Measurements from ENCODE around the gene CNDP1. TPM values are rescaled to one million over a fixed set of nuclear protein-coding genes. Genes with fewer than 3 reads are reported as not detected.

CNDP1 gene
- total RNA-seq, 2 donors from 2014 or later, result under 0.01 TPM; not detected in 1

- TF ChIP-seq CTCF (IDR thresholded peaks at IDR 0.05) (no peak), POLR2A (IDR thresholded peaks at IDR 0.05) (no peak)
- H3K4me1 ChIP-seq, result no peaks in the 10 kb centered on the region
- intact Hi-C loops (cut with DNase I), result no loop called here
- no peak overlapping the region for H3K4me3 ChIP-seq
- H3K27me3 ChIP-seq, result no peaks in the 10 kb centered on the region
- H3K27ac ChIP-seq, result no peak overlapping the region
- H3K36me3 ChIP-seq (replicated peaks in 1 of 2; ENCODE audit: insufficient read depth in 1 of 2, low read depth in 2 of 2), result no peaks in the 10 kb centered on the region
- no peak for ATAC-seq
- WGBS, 2 donors, result 81 to 93% methylated on average over 4 of the region's 4 CpGs
- no peak for DNase-seq
- no peaks in the 10 kb centered on the region for H3K9me3 ChIP-seq
These were observed 77.5 kb downstream of the CNDP1 start for GRCh38 chr18:74611765-74612164.

GRCh38 chr18:74613381-74613780 is 79.1 kb downstream of the CNDP1 start:
- no peak for TF ChIP-seq POLR2A (IDR thresholded peaks at IDR 0.05)
- no peak for TF ChIP-seq CTCF (IDR thresholded peaks at IDR 0.05)
- Histone ChIP-seq H3K27me3 (no peaks in the 10 kb centered on the region), H3K4me1 (no peaks in the 10 kb centered on the region), H3K36me3 (replicated peaks in 1 of 2; ENCODE audit: insufficient read depth in 1 of 2, low read depth in 2 of 2) (no peaks in the 10 kb centered on the region), H3K9me3 (no peaks in the 10 kb centered on the region), H3K4me3 (no peak overlapping the region), H3K27ac (no peak overlapping the region)
- no peak for DNase-seq
- intact Hi-C loops (cut with DNase I), result no loop called here
- 47 to 54% methylated on average over 1 of the region's 1 CpG for WGBS, 2 donors
- ATAC-seq, result no peak

- H3K27ac ChIP-seq, result no peak overlapping the region
- TF ChIP-seq POLR2A (IDR thresholded peaks at IDR 0.05) (no peak), CTCF (IDR thresholded peaks at IDR 0.05) (no peak)
- ATAC-seq (no peak), DNase-seq (no peak)
- no peaks in the 10 kb centered on the region for H3K36me3 ChIP-seq (replicated peaks in 1 of 2; ENCODE audit: insufficient read depth in 1 of 2, low read depth in 2 of 2)
- 64 to 72% methylated on average over 7 of the region's 7 CpGs for WGBS, 2 donors
- no peaks in the 10 kb centered on the region for H3K4me1 ChIP-seq
- H3K9me3 ChIP-seq, result no peaks in the 10 kb centered on the region
- H3K27me3 ChIP-seq, result no peaks in the 10 kb centered on the region
- intact Hi-C loops (cut with DNase I), result no loop called here
- no peak overlapping the region for H3K4me3 ChIP-seq
These were observed 82.2 kb downstream of the CNDP1 start for GRCh38 chr18:74616494-74616893.

- ATAC-seq, result no peak
- TF ChIP-seq POLR2A (IDR thresholded peaks at IDR 0.05) (no peak), CTCF (IDR thresholded peaks at IDR 0.05) (no peak)
- H3K27me3 ChIP-seq, result no peaks in the 10 kb centered on the region
- 63 to 75% methylated on average over 2 of the region's 2 CpGs for WGBS, 2 donors
- H3K4me3 ChIP-seq, result no peak overlapping the region
- intact Hi-C loops (cut with DNase I), result no loop called here
- no peak for DNase-seq
- no peaks in the 10 kb centered on the region for H3K4me1 ChIP-seq
- H3K36me3 ChIP-seq (replicated peaks in 1 of 2; ENCODE audit: insufficient read depth in 1 of 2, low read depth in 2 of 2), result no peaks in the 10 kb centered on the region
- H3K27ac ChIP-seq, result no peak overlapping the region
- H3K9me3 ChIP-seq, result no peaks in the 10 kb centered on the region
These were observed 83.2 kb downstream of the CNDP1 start for GRCh38 chr18:74617486-74617885.

GRCh38 chr18:74622072-74622471 is 87.8 kb downstream of the CNDP1 start:
- Histone ChIP-seq H3K27me3 (no peaks in the 10 kb centered on the region), H3K36me3 (replicated peaks in 1 of 2; ENCODE audit: insufficient read depth in 1 of 2, low read depth in 2 of 2) (no peaks in the 10 kb centered on the region), H3K9me3 (no peaks in the 10 kb centered on the region), H3K27ac (no peak overlapping the region), H3K4me1 (no peaks in the 10 kb centered on the region), H3K4me3 (no peak overlapping the region)
- no peak for DNase-seq
- intact Hi-C loops (cut with DNase I), result no loop called here
- WGBS, 2 donors, result 76 to 79% methylated on average over 9 of the region's 9 CpGs
- TF ChIP-seq POLR2A (IDR thresholded peaks at IDR 0.05), result no peak
- no peak for TF ChIP-seq CTCF (IDR thresholded peaks at IDR 0.05)
- ATAC-seq, result no peak

Data from body of pancreas (tissue), 4 donors.